Fibroblast of skin of abdomen (primary cell): ENCODE data around the gene DPH1. TPM values are rescaled to one million over a fixed set of nuclear protein-coding genes. Genes with fewer than 3 reads are reported as not detected.
A peak's percentile ranks its signal among the peaks of the same experiment; 100 is the strongest.
"Not testable (repeated sequence)": the region's sequence is repeated elsewhere in the genome, so short reads cannot be mapped to it uniquely, and the experiment has no call there.

Experiments used
- DNase-seq: peaks from one replicate; pipeline ENCODE4 v3.0.0-alpha.2; 2013
- polyA plus RNA-seq, 2 experiments: library from polyadenylated mRNA; unstranded; fragments of 120-200 nt; gene quantifications; one replicate each; pipeline ENCODE4 v1.2.1, GENCODE V29; 2013; ENCODE audit not compliant: insufficient read length in 2 of 2

DPH1 gene
- 59.8 TPM for polyA plus RNA-seq (2013, experiment 1 of 2; ENCODE audit: insufficient read length)
- 62.4 TPM for polyA plus RNA-seq (2013, experiment 2 of 2; ENCODE audit: insufficient read length)

DNA sequence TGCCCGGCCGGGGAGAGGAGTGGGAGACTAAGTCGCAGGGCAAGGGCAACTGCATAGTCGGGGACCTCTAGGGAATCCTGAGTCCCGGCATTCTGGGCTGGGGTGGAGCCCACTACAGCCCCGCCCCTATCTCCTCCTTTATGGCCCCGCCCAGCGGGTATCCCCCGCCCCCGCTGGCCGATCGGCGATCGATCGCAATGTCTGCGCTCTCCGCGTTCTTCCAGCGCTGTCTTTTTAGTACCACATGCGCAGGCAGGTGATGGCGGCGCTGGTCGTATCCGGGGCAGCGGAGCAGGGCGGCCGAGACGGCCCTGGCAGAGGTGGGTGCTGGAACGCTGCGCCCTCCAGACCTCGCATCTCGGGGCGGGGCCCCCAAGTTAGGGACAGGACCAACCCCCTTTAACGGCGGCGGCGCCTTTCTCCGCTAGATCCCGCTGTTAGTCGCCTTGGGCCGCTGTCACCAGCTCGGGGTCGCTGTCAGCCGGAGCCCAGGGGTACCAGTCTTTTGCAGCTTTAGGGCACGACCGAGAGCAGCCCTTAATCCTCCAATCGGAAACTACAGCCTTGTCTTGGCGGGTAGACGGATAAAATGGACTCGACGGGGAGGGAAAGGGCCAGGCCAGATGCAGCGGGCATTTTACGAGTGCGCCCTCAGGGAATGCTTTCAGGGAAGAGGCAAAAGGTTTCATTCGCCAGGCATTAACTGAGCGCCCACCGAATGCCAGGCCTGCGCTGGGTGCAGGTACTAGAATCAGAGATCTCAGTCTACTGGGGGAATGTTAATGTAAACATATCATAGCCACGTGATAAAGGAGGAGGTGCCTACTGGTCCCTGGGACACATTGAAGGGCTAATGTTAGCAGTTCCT, at the start of gene DPH1:
TSS of gene DPH1 (plus strand) at position 243 of the 868 bp plus-strand sequence. CDS start at position 260, 17 bp downstream.
- DNase-seq, result peak; percentile 89

DNA sequence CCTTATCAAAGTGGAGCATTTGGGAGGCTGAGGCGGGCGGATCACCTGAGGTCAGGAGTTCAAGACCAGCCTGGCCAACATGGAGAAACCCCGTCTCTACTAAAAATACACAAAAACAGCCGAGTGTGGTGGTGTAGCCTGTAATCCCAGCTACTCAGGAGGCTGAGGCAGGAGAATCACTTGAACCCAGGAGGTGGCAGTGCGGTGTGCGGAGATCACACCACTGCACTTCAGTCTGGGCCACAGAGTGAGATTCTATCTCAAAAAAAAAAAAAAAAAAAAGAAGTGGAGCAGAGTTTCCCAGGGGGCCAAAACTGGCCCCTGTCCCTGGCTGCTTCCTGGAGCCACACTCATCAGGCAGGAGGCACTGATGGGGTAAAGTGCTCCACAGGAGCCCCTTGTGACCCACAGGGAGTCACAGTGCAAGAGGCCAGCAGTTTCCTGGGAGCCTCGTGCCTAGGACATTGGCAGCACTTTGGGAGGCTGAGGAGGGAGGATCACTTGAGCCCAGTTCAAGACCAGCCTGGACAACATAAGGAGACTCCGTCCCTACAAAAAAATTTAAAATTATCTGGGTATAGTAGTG, 49.2 kb upstream of the DPH1 start:
- no peak for DNase-seq

DNA sequence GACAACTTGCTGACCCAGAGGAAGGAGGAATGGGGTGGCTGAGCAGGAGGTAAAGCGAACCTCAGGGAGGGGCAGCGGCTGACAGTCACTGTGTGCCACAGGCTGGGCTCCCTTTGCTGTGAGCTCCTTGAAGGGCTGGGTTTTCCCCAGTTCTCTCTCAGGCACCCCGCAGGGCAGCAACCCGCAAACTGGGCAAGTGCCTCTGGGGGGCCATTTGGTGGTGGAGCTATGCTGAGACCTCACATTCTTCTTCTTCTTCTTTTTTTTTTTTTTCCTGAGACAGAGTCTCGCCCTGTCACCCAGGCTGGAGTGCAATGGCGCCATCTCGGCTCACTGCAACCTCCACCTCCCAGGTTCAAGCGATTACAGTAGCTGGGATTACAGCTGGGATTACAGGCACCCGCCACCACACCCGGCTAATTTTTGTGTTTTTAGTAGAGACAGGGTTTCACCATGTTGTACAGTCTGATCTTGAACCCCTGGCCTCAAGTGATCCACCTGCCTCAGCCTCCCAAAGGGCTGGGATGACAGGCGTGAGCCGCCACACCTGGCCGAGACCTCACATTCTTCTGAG, 47.1 kb upstream of the DPH1 start:
- DNase-seq, result not testable (repeated sequence)

DNA sequence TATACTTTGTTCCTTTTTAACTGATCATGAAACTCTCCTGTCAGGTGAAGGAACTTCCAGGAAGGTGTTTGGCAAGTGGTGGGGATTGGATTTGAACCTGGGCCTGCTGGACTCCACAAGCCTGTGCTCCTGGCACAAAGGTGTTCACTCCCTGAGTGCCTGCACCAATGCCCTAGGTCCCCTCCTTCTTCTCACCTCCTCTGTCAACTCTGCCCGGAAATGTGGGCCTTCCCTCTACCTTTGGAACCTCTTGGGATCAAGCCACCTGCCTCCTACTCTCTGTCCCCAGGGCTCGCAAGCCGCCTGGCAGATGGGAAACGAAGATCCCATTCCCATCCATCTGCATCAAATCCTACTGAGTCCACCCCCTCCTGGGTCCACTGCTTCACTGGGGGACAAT, 44.9 kb upstream of the DPH1 start:
- no peak for DNase-seq

DNA sequence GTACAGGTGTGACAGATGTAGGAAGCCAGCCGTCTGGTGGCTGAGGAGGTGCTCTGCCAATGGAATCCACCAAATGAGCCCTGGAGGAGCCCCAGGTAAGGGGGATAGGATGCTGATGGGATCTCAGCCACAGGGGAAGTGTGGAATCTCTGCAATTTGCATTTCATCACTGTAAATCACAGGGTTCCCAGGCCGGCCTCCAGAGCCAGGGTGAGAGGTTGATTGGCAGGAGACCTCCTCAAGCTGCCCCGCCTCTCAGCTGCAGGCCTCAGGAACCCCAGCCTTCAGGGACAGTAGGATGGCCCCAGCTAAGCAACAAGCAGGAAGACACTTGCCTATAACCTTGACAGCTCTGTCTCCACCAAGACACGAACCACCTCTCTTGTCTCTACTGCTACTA, 44.3 kb upstream of the DPH1 start:
- DNase-seq, result no peak

DNA sequence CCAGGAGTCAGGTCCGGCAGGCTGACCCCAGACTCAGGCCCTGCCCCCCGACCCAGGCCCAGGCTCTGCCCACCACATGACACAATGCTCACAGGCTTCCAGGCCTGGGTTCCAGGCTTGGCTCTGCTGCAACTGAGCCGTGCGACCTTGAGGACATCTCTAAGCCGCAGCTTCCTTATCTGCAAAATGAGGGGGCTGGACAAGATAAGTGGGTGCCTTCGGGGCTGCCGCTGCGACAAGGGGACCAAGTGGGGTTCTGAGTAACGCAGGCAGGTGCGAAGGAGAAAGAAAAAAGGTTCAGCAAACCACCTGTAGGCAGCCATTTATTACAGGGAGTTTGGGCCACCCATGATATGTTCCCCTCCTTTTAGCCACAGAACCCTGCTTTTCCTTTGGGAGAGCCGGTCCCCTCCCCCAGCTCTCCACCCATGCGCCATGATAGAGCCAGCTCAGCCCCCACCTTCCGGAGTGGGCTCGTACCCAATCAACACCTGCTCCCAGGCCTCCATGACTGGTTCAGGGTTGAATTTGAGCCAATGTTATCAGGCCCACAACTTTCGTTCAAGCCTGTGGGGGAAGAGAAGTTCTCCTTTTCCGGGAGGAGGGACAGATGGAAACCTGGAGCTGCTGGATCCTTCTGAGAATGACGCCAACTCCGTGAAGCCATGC, 43.0 kb upstream of the DPH1 start:
- no peak for DNase-seq

DNA sequence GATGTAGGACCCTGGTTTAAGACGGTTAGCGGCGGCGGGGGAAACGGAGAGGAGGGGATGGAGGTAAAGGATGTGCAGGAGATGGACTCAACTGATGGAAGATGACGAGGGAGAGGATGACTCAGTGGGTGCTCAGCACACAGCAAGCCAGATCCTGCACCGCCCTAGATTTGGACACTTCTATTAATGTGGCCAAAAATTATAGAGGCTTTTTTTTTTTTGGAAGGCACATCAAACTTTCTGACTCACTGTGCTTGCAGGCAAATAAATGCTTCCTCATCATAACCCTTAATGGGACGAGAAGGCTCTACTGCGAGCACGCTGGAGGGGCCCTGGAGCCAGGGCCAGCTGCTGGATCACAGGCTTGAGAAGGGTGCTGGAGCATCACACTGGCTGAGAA, 40.8 kb upstream of the DPH1 start:
- peak; percentile 87 for DNase-seq

DNA sequence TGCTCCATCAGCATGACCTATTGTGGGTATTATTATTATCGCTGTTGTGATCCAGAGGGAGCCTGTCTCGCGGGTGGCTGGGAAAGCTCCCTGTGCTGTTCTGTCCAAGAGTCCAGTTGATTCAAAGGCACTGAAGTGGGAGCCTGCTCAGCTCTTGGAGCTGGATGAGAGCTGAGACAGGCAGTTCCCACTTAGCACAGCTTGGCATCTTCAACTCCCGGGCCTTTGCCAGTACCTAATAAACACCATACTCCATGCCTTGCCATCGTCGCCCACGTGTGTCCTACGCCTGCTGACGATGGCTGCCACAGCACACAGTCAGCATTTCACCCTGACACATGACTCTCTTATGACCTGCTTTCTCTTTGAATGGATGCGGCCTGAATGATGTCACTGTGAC, 37.4 kb upstream of the DPH1 start:
- DNase-seq, result no peak

DNA sequence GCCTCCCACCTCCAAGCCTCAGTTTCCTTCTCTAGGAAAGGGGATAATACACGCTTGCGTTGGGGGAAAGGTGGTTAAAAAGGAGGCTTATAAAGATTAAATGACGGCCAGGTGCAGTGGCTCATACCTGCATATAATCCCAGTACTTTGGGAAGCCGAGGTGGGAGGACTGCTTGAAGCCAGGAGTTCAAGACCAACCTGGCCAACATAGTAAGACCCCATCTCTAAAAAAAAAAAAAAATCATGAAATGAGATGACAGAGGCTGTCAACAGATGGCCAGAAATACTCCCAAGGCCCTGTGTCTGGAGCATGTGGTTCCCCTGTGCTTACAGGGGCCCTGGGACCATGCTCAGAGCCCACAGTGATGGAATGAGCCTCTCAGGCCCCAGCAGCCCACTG, 35.2 kb upstream of the DPH1 start:
- DNase-seq, result no peak

DNA sequence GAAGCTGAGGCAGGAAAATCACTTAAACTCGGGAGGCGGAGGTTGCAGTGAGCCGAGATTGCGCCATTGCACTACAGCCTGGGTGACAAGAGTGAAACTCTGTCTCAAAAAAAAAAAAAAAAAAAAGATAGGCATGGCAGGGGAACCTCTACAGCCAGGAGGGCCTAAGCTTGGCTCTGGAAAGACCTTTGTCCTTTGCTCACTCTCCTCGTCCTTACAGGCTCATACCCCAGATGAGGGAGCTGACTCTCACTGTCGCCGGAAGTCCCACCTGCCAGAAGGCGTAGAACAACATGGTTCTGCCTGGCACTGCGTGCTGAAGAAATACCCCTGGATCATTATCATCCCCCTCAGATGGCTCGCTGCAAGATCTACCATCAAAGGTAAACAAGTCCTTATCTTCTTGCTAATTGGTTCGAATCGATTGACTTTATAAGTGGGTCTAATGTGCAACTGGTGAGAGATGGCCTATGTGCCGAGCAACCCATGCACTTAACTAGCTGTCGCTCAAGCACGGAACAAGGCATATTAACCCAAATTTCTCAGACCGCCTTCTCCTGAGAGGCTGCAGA, 34.5 kb upstream of the DPH1 start:
- no peak for DNase-seq

DNA sequence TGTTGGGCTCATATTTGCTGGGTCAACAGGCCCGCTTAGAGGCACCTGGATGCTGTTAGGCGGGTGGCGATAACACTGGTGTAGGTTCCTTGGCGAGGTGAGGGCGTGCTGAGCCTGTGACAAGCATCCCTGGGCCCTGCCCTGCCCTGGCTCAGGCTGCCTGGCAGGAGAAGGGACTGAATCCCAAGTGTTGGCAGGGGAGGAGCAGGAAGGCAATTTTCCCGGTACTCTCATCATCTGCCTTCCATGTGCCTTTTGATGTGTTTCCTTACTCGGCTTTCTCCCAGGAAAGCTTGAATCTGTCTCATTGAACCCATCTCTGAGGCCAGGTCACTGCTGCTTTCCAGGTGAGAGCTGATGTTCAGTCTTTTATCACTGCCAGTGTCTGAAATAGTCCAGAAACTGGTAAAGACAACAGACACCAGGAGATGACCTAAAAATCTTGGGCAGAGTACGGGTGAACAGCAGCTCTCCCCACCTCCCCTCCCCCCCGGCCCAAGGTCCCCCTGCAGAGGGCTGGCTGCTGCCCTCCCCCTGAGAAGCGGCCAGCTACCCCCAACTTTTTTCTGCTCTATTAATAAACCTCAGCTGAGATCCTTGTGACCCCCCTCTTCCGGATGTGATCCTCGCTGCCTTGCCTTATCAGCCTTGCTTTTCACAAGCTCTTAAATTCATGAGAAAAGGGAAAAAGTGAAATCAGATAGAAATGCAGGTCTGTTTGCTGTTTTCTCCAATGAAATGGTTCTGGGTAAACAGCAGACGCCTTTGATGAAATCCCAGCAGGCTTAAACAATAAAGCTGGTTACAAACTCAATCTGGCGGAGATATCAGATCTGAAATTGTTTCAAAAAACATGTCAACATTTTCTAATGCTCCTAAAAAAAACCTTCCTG, 33.8 kb upstream of the DPH1 start:
- no peak for DNase-seq

DNA sequence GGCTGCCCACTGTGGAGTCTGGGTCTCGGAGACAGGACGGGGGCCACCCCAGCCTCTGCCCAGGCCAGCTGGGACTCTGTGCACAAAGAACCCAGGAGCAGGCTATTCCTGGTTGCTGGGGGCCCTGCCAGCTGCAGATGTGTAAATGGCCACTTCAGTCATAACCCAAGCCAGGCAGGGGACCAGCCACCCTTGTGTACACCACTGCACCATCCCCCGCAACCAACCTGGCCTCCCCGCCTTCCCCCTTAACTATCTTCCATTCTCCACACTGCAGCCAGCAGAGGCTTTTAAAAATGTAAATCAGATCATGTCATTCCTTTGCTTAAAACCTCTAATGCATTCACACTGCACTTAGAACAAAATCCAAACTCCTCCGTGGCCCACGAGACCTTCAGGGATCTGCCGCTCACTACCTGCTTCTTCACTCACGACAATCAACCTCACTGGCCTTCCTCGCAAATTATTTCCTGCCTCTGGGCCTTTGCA, 33.1 kb upstream of the DPH1 start:
- DNase-seq, result no peak

DNA sequence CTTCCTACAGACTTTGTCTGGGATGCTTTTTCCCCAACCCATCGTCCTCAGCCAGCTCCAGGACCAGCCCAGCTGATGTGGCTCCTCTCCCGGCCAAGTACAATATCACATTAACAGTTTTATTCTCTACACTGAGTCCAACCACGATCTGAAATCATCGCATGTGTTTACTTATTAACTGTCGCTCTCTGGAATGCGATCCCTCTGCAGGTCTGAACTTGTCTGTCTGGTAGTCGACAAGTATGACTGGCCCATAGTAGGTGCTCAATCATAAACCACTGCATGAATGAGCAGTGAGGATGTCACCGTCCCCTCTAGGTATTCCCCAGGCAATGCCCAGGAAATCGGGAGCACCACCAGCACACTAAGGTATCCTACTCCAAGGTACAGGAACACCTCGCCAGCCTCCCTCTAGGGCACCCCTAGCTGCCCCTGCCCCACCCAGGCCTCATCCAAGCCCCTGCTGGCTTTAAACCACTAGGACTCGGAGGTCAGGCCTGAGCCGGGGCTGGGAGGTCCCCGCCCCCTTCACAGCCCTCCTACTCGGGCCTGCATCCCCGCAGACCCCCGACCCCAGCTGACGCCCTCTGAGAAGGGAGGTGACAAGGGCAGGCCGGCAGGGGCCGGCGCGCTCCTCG, 32.5 kb upstream of the DPH1 start:
- DNase-seq, result no peak

DNA sequence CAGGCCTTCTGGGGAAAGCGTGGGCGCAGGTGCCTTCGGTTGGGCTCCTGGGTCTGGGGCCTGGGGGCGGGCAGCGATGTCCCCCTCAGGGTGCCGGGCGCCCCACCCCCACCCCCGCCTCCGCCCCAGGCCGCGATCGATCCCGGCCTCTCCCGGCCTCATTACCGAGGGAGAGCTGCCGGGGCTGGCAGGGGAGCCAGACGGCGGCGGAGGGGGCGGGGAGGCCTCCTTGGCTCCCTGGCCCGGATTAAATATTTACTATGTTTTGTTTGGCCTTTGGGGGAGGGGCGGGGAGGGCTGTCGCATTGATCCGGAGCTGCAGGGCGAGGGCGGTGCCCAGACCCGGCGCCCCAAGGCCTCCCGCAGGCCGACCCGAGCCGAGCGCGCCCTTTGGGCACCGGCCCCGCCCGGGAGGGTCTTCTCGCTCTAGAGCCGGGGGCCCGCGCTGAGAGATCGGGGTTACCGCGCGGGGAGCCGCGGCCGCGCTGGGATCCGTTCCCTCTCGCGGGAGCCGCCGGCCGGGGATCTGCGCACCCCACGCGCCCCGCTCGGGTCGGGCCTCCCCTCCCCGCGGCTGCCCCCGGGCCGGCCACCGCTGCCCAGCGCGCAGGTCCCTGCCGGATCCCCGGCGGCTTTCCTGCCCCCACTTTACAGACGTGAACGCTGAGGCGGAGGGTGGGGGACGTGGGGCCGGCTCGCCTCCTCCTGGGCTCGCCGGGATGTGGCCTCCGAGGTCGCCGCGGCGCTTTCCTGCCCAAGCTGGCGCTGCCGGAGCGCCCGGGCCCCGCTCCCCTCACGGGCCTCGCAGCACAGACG, 31.8 kb upstream of the DPH1 start:
- DNase-seq, result no peak

DNA sequence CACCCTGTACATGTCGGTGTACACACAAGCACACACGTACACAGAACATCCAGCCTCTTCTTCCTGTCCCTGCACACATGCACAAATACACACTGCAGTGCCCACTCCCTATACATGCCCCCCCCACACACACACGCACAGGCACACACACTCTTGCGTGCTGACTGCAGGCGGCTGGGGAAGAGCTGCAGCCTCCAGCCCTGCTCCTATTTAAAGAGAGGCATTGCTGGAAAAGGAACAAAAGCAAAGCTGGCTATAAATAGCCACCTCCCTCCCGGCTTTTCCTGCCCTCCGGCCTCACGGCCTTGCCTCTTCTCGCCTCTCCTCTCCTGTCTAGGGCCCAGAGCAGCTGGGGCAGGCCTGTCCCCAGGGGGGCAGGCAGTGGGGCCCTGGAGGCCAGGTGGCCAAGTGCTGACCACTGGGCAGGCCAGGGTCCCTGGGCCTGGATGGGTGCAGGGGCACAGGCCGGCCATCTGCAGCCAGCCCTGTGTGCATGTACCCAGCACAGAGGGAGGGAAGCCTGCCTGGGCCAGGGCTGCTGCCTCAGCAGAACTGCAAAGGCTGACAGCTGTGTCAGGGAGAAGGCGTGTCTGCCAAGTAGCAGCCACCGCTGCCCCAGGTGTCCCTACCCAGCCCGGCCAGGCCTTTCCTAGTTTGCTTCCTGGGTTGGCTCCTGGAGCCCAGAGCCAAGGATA, 30.2 kb upstream of the DPH1 start:
- no peak for DNase-seq

DNA sequence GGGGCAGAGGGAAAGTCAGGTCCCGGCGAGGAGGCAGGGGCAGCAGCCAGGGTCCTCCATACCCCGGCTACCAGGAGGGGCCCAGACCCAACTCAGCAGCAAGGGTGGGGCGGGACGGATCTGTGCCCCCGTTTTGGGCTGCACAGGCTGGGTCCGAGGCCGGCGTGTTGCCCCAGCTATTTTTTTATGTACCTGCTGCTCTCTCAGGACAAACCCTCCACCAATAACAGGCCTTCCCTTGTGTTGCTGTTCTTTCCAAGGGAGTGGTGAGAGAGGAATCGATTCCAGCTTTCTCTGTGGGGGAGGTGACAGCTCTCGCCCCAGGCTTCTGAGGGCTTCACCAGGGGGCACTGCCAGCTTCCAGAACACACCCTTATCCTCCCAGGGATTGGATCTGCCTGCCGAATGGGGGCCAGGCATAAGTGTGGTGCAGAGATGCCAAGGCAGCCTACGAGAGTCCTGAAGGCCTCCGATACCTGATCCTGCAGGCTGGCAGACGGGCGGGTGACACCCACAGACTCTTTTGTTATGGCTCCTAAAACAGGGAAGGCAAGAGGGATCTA, 27.1 kb upstream of the DPH1 start:
- DNase-seq, result no peak

DNA sequence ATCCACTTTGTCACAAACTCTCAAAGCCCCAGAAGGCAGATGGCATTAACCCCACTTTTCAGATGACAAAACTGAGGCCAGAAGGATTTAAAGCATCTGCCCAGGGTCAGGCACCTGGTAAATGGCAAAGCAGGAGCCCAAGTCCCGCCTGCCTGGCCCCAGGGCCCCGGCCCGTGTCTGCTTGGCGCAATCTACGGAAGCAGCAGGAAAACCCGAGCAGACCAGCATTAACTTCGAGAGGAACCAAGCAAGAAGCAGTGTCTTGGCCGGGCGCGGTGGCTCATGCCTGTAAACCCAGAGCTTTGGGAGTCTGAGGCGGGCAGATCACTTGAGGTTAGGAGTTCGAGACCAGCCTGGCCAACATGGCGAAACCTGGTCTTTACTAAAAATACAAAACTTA, 26.4 kb upstream of the DPH1 start:
- no peak for DNase-seq

DNA sequence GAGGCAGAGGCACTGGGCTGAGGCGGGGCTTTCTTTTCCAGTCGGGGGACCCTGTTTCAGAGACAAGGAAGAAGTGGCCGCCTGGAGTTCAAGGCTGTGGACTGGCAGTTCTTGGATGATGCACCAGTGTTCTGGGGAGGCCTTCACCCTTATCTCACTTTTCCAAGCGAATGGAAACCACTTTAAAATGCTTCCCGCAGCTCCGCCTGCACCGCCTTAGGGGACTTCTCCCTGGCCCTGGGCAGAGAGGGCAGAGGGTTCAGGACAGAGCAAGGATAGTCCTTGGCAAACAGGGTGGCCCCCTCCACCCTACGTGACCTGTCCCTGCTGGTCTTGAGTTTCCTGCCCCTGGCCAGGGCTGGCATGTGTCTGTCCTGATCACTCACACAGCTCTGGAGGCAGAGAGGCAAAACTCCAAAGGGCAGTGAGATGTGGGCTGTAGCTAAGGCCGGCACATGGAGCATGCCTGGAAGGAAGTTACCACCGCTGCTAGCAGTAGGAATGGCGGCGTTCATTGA, 25.5 kb upstream of the DPH1 start:
- DNase-seq, result no peak
